Stimulated activated CD8-positive, alpha-beta memory T cell treated with anti-CD3 and anti-CD28 coated beads, Interleukin-4, amount 100 ng/mL, for 1 hour (primary cell): Measurements from ENCODE around the gene BTBD16.
A peak's percentile ranks its signal among the peaks of the same experiment; 100 is the strongest.

Experiments
- DNase-seq, 2 donors: peaks; one replicate each; pipeline ENCODE4 v3.0.0-alpha.2; 2020; ENCODE audit warnings: low read depth in 2 of 2, low spot score in 1 of 2

BTBD16 gene

DNA sequence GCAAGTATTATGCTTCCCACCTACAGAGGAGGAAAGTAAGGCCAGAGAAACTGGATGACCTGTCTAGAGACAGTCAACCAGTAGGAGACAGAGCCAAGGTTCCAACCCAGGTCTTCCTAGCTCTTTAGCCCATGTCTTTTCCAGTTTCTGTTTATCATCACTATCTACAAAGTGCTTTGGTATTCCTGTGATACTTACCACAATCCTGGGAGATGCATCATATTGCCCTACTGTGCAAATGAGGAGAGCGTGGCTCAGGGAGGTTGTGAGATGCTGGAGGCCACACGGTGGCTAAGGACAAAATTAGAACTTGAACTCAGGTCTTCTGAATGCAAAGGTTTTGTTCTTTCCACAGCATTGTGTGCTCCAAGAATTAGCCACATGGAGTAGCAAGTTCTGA, 92.2 kb downstream of the BTBD16 start:
- no peak for DNase-seq

DNA sequence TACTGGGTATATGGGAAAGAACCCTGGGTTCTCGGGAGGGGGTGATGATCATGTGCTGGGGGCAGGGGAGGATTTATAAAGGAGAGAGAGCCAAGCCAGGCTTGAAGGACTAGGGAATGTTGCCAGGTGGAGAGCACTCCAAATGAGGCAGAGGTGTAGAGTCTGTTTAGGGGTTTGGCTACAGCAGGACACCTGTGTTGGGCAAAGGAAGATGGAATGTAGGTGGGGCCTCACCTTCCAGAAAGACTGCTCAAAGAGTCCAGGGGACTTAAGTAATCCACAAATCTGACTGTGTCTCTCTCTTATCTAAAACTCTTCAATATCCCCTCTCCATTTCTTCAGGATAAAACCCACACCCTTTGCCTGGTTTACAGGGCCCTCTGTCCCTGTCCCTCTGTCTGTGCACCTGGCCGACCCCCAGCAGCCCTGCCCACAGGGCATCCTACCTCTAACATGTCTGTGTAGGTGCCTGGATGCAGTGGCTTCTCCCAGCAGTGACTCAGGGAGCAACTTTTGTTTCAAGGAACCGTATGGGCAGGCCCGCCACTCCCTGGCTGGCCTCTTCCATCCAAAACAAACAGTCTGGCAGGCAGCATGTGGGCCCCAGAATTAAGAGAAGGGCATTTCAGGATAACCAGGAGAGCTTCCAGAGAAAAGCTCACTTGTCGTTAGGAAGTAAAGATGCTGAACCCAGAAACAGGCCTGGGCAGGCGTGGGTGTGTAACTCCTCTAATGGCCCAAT, 92.8 kb downstream of the BTBD16 start:
- DNase-seq: no peak

DNA sequence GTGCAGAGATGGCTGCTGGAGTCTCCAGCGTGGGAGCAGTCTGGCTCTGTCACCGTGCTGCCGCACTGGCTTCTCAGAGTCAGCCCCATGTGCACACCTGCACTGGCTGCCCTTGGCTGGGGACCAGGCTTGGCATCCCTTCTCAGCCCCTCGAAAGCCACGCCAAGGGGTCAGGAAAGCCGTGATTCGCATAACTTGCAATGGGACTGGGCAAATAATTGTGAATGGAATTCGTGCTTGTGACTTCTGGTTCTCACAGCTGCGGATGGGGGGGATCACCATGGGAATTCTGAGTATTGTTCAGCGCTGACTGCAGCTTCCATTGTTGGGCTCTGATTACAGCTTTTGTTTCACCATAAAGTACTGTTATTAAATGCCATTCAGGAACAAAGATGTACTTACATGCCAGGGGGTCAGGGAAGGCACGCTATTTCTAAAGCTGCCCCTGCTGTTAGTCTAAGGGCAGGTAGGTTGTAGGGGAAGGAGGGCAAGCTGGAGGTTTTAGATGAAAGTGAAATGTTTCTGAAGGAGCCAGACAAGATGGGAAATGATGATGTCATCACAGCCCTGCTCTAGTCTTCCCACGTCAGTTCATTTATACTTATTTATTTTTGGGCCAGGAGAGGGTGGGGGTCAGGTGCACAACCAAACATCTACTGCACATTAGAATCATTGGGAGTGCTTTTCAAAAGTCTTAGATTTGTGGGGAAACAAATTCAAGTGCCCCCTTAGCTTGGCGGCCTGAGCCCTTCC, 97.6 kb downstream of the BTBD16 start:
- DNase-seq: no peak

DNA sequence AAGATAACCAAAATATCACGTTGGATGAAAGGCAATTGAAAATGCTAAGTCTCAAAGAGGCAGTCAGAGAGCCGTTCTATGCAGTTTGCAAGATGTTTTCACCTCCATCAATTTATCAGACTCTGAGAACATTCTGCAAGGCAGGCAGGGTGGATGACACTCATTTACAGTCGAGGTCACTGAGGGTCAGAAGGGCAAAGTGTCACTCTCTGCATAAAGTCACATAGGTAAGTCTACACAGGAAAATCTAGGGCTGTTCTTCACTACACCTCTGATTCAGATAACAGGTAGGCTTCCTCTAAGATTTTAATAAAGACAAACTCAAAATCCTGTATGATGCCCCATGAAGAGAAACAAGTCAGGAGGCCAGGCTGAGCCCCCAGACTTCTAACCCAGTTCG, 102.0 kb downstream of the BTBD16 start:
- no peak for DNase-seq

DNA sequence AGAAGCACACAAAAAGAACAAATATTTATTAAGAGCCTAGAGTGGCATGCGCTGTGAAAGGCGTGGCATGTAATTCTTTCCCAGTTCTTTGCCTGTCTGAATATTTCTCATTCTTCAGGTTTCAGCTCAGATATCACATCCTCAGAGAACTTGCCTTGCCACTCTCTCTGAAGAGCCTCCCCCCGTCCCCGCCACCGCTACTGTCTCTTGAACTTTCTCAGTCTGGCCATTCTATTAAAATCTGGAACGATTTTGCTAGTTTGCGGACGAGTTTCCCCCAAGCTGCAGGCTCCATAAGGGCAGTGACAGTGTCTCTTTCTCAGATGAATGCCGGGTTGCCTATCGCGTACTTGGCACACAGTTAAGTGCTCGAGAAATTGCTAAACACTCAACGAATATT, 102.6 kb downstream of the BTBD16 start:
- DNase-seq: no peak

DNA sequence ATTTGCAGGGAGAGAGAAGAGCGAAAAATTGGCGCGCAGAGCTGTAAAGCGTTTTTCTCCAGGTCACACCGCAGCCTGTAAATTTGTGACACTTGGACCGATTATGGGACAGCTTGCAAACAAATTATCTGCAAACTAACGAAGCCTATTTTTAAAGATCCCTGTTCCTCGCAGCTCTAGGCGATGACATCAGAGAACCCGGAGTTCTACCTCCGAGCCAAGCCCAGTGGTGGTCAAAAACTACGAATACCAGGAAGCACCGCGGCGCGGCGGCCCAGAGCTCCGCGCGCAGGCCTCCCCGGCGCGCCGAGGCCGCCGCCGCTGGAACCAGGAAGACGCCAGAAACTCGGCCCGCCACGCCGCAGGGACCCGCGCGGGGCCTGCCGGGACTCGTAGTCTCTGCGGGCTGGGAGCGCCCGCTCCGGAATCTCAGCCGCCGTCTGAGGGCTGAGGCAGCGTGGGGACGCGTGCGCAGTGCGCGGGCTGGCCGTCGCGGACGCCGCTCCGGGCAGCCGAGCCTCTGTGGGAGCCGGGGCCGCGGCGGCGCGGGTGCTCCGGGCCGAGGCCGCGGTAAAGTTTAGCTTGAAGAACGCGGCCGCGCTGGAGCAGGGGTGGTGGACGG, 103.3 kb downstream of the BTBD16 start, which contains the start of gene PLEKHA1:
PLEKHA1 (plus strand) TSS at position 472 of the 622 bp plus-strand sequence. CDS start 18,493 bp downstream, outside the sequence.
- peak; percentile 76 to 88 for DNase-seq

DNA sequence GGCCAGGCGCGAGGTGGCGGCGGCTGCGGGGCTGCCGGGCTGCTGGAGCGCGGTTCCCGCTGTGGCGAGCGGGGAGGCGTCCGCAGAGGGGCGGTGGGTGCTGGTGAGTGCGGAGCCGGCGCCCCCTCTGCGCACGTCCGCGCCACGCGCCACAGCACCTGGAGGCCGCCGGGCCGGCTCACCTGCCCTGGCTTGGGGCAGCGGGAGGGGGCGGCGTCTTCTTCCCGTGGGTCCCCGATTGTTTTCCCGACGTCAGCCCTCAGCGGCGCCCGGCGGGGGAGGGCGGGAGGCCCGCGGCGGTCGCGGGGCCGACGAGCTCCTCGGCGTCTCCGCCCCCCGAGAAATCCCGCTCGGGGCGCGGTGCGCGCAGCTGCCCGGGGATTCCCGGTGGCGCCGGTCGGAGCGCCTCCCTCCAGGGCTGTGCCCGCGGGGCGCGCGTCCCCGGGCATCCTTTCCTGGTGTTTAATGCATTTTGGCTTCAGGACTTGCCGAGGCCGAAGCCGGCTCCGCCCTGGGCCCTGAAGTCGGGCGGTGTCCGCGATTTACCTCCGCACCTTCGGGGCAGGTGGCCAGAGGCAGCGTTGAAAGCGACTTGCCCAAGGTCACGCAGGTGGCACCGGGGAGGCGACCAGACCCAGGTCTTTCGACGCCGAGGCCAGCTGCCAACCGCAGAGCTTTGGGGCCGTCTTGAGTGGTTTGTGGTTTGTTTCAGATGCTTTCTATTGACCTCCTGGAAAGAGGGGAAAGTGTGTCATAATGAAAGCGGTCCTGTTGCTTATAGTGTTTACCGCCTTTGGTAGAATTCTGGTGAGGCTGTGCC, 104.0 kb downstream of the BTBD16 start:
- DNase-seq: peak; percentile 36 to 53

DNA sequence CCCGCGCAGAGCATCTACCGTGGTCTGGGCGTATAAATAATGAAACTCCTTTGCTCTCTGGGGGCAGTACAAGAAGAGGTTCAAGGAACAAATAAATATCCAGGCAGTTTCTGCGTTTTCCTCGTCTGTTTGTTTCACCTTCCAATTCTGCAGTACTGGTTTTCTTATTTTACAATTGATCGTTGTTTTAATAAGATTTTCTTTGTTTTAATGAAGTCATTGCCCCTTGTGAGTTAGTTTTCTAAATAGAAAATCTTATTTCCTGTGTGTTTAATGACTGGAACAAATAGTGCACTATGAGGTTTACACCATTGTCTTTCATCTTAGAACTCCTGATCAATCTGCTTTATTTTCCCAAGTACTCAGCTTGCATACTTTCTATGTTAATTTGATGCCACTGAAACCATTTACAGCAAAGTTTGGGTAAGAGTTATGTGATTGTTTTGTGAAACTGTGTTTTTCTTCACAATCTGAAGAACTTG, 104.6 kb downstream of the BTBD16 start:
- no peak for DNase-seq

DNA sequence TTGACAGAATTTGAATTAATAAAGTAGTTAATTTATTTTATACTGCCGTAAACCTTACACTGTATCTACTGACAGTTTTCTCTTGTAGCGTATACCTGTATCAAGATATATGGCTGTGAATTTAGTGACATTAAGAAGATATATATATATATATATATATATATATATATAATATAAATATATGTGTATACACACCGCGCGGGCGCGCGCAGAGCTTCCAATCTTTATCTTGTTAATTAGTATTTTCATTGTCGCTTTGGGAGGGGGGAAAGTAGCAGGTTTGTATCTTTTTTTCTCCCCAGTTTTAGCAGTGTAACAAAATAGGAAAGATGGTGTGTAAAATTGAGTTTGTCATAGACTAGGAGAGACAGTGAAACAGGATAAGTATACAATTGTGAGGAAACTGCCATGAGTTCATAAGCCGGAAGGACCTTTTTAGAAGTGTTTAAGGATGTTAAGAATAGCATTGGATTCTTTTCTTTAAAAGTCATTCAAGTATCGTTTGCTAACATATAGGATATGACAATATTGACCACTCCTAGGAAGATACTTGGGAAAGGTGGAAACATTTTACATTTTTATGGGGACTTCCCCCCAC, 105.4 kb downstream of the BTBD16 start:
- no peak for DNase-seq

DNA sequence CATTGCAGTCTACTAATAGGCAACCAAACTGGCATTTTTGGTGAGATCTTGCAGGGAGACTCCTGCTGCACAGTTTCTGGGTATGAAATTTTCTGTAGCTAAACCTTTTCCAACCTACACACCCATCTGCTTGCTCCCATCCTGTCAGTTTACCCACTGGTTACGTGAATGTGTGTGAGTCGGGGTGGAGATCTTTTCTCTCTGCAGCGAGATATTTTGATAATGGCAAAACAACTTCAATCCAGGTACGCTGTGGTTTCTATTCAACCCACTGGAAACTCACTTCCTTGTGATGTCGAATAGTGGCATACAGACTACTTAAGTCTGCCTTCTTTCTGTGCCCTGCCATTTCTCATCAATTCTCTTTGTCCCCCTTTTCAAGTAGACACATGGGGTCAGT, 107.9 kb downstream of the BTBD16 start:
- DNase-seq: no peak

DNA sequence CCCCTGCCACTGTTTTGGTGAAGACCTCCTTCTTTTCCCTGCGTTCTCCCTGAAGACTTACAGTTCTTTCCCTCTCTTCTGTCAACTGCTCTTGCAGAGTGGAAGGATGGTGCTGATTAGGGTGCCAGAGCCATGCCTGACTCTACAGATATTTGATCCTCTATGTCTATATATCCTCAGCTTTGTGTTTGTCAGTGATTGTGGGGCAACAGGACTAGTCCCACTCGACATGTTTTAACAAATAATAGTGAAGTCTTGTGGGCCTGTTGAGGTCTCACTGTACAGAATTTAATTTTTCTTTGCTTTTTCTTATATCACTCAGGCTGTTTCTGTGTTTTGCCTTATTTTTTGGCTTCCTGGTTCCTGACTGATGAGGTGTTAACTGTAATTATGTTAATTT, 108.4 kb downstream of the BTBD16 start:
- no peak for DNase-seq

DNA sequence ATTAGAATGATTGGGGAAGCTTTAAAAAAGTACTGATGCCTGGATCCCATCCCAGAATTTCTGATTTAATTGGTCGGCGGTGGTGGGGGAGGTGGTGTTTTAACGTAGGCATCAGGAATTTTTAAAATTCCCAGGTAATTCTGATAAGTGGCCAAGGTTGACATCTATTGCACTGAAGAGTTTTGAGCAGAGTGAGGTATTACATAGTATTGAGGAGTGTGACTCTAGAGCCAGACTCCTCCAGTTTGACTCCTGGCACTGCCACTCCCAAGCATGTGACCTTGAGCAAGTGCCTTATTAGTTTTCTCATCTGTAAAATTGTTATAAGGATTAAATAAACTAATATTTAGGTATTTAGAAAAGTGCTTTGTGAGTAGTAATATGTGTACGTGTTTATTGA, 109.6 kb downstream of the BTBD16 start:
- no peak for DNase-seq

DNA sequence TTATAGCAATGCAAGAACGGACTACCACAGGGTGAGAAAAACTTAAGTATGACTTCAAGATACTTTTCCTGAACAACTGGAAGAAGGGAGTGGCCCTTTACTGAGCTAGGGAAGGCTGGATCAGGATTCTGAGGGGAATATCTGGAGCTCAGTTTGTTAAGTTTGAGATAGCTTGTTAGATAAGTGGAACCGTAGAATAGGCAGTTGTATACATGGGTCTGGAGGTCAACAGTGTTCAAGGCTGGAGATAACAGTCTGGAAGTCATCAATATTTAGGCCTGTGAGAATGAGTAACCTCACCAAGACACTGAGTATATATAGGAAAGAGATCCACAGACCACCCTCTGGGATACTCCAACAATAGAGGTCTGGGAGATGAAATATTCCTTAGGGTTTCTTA, 110.6 kb downstream of the BTBD16 start:
- no peak for DNase-seq

DNA sequence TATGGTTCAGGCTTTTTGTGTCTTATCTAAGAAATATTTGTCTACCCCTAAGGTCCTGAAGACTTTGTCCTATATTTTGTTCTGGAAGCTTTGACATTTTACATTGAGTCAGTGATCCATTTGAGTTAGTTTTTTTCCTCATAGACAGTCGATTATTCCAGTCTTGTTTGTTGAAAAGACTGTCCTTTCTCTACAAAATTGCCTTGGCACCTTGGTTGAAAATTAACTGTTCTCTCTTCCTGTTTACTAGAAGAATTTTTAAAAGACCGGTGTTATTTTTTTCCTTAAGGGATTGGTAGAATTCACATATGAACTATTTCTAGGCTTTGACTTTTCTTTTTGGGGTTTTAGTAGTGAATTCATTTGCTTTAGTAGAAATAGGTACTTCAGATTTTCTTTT, 115.4 kb downstream of the BTBD16 start:
- no peak for DNase-seq

DNA sequence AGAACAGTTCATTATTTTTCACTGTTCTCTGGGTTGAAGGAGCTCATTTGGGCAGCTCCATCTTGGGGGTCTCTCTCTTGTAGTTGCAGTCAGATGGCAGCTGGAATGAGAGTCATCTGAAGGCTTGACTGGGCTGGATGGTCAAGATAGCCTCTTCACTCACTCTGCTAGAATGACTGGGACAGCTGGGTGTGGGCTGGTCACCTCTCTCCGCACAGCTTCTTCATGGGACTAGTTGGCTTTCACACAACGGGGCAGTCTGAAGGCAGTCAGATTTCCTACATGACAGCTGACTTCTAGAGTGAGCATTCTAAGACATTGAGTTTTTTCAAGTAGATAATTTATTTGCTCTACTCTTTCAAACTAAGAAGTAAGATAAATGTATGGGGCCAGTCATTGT, 116.5 kb downstream of the BTBD16 start:
- DNase-seq: no peak
